ENCODE results near the gene YY1.
"Not testable (repeated sequence)": the region's sequence is repeated elsewhere in the genome, so short reads cannot be mapped to it uniquely, and the experiment has no call there.

The YY1 gene

DNA sequence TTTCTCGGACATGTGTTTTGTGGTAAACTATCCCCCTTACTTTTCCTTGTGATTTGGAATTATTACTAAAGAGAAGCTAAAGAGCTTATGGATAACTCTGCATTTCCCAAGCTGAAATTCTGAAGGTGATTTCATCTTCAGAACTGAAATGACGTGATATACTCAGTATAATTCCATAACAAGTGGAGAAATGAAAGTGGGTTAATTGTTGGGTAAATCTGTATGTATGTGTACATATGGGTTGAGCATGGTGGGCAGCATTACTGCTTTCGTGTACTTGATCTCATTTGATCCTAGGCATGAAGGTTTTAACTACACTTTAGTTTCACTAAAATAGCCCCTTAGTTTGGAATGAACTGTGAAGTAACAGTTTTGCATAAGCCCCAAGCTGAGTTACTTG, 4.1 kb downstream of the YY1 start:
- no peak for DNase-seq

- peak; percentile 49 to 65 (median 59) for DNase-seq
These were observed 8.0 kb downstream of the YY1 start for GRCh38 chr14:100246809-100247428.

GRCh38 chr14:100250732-100251465, 12.0 kb downstream of the YY1 start:
- no peak for DNase-seq

DNA sequence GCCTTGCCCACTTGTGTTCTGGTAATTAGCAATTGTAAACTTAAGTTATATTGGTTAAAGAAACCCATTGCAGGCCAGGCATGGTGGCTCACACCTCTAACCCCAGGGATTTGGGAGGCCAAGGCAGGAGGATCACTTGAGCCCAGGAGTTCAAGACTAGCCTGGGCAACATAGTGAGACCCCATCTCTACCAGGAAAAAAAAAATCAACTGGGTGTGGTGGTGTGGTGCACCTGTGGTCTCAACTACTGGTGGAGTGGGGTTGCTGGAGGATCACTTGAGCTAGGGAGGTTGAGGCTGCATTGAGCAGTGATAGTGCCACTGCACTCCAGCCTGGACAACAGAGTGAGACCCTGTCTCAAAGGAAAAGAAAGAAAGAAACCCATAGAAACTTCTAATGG, 13.7 kb downstream of the YY1 start:
- DNase-seq, result no peak

DNA sequence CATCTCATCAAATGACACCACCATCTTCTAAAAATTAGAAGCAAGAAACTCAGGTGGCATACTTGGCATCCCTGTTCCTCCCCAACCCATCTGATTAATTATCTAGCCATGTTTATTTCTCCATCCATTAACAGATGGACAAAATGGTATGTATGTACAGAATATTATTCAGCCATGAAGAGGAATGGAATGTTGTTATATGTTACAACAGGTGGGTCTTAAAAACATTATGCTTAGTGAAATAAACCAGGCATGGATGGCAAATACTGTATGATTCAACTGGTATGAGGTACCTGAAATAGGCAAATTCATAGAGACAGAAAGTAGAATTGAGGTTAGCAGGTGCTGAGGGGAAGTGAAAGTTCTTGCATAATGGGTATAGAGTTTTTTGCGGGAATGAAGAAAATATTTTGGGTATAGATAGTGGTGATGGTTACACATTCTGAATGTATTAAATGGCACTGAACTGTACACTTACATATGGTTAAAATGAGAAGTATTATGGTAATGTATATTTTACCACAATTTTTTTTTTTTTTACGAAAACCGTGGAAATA, 17.5 kb downstream of the YY1 start:
- DNase-seq, result no peak

- DNase-seq, result no peak
These were observed 22.7 kb downstream of the YY1 start for GRCh38 chr14:100261621-100262020.

DNA sequence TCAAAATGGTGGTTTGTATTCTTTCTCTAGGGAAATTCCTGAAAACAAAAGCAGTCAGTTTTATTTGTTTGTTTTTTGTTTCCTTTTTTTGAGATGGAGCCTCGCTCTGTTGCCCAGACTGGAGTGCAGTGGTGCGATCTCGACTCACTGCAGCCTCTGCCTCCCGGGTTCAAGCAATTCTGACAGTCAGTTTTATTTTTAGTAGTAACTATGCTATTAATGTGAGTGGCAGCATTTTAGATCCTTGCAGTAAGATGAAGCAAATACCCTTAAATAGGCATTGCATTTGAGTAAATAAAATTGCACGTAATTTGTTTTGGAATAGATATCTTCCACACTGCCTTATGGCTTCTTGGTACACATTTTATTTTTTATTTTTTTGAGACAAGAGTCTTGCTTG, 23.6 kb downstream of the YY1 start:
- DNase-seq, result no peak

DNA sequence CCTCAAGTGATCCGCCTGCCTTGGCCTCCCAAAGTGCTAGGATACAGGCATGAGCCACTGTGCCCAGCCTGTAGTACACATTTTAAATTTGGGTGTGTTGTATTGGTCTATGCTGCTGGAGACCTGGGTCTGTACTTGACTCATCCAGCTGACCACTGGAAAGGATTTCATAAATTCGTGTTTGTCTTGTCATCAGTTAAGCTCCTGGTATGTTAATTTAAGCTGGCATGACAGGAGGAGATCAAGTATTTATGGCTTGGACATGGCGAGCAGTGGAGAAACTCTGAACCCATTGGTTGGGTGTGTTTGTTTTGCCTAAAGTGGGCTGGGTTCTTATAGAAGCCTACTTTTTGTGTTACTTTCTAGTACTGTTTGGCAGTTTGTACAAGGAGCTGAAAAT, 24.2 kb downstream of the YY1 start:
- no peak for DNase-seq

GRCh38 chr14:100267990-100268389, 29.0 kb downstream of the YY1 start:
- no peak for DNase-seq

GRCh38 chr14:100268591-100269207, 29.8 kb downstream of the YY1 start:
- no peak for DNase-seq

DNA sequence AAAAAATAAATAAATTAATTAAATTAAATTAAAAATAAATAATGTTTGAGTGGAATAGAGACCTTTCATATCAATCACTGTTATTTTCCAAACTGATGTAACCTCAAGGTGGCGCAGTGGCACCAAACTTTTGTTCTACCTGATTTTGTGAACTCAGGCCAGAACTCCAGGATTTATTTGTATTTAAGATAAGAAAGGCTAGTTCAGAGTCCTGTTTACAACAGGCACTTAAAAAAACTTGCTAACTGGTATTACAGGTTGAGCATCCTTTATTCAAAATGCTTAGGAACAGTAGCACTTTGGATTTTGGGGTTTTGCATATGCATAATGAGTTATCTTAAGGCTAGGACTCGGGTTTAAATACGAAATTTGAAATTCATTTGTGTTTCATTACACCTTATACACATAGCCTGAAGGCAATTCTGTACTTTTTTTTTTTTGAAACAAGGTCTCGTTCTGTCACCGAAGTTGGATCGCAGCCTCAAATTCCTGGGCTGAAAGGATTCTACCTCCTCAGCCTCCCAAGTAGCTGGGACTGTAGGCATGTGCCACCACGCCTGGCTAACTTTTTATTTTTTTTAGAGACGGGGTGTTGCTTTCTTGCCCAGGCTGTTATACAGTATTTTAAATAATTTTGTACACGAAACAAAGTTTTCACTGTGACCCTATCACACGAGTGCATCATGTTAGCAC, 32.4 kb downstream of the YY1 start:
- DNase-seq, result peak in 3 of 4 experiments; percentile 21 to 39 (median 33)

GRCh38 chr14:100274250-100274649, 35.3 kb downstream of the YY1 start:
- no peak for DNase-seq

DNA sequence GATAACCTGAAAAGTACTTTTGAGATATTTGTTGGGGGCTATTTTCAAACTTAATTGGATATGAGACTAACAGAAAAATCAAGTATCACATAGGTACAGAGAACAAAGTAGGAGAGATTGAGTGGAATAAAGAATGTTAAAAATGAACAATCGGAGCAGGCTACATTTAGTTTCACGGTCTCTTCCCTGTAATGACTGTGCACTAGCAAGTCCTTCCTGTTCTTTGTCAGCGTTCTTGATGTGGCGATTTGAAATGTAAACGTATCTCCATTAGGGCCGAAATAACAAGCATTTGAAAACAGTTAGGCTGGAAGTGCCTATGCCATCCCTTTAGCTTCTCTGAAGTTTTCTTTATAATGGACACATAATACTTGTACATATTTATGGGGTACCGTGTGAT, 36.3 kb downstream of the YY1 start:
- peak in 2 of 4 experiments; percentile 24 to 31 for DNase-seq

DNA sequence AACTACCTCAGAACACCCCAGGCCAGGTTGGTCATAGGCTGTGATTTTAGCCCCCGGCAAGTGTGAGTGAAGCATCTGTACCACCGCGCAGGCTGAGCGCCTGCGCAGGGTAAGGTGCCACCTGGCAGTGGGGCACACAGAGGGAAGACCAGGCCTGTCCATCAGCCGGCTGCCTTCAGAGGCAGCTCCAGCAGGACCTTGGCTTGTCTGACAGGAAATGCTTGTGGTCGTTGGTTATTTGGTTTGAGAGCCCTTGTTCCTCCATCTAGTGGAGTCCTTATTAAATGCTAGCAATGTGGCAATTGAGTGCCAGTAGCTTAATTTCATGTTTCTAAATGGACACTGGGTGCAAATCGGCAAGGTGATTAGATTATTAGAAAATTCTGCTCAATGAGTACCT, 39.8 kb downstream of the YY1 start:
- peak; percentile 36 to 63 (median 52) for DNase-seq

- DNase-seq, result no peak
These were observed 40.2 kb downstream of the YY1 start for GRCh38 chr14:100279133-100279532.

DNA sequence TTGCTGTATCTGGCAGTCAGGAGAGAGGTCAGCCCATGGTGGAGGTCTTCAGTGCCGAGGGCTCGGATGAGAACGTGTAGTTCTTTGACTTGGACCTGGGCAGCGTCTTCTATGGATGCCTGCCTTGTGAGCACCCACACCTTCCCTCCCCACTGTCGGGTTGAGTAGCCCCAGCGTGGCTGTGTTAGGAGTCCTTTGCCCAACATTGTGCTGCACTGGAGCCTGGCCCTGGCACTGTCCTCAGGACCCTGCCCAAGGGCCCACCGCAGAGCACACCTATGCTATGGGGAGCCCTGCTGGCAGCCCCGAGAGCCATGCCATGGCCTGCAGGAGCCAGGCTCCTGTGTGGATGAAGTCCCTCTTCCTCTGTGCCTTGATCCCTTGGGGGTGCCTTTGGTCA, 40.6 kb downstream of the YY1 start:
- DNase-seq, result no peak

DNA sequence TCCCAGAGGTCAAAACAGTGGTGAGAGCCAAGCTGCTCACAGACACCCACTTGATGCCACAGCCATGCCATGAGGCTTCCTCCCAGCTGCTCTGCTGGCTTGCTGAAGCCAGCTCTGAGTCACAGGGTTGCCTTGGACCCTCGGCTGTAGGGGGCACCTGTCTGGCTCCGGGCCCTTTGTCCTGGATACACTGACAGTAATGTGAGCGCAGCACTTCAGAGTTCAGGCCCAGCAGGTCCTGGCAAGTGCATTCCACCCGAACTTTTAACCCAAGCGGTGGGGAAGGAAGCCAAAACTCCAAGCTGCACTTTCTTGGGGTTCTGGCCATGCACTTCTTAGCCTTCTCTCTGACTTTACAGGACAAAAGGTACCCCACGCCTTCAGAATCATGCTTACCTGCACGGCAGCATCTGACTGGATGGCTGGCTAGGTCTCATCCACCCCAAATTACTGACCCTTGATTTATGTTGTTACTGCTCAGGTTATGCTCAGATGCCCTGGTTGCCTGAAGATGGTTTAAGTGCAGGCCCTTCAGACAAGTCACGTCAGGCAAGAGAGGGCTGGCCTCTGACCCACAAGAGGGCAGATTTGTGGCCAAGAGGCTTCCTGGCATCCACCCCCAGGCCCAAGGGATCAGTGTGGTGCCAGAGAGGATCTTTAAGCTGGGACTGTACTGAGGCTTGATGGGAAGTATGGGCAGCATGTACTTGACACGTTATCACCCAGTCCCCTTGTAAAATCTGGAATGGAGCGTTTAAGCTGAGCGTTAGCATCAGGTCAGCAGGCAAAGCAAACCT, 42.5 kb downstream of the YY1 start:
- no peak for DNase-seq

DNA sequence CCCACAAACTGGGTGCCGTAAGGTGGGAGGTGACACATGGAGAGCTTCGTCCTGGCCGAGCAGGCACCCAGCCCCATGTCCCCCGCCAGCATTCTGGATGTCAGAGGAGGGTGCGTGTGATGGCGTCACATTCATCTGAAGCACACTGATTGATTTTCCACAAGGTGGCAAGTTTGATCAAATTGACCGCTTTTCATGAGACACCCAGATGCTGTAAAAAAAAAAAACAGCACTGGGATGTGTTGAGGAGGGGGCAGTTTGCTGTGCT, 43.1 kb downstream of the YY1 start:
- no peak for DNase-seq

DNA sequence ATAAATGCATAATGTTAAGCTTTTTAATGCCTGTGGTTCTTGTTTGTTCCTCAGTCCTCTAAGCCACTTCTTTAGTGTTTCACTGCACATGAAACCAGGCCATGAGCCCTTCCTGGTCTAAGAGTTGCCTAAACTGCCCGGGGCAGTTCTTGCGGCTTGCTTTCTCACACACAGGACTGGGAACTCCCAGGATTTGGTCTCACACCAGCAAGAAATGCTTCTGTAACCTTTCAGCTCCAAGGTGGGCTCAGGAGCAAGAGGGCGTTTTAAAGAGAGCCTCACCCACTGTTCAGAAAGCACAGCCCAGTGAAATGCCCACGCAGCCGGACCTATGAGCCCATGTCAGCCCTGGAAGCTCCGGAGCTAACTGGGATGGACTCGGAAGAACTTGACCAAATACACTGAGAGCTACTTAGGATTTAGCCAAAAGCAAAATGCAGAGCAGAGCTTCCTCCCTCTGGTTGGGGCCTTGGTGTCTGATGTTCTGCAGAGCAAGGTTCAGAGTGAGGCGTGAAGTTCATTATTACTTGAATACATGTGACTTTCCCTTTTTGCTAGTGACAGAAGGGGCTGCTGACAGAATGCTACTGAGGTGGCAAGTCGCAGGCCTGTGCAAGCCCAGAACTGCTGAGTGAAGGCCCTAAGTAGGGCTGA, 43.9 kb downstream of the YY1 start:
- DNase-seq, result no peak

- not testable (repeated sequence) for DNase-seq
These were observed 44.5 kb downstream of the YY1 start for GRCh38 chr14:100283436-100283835.

DNA sequence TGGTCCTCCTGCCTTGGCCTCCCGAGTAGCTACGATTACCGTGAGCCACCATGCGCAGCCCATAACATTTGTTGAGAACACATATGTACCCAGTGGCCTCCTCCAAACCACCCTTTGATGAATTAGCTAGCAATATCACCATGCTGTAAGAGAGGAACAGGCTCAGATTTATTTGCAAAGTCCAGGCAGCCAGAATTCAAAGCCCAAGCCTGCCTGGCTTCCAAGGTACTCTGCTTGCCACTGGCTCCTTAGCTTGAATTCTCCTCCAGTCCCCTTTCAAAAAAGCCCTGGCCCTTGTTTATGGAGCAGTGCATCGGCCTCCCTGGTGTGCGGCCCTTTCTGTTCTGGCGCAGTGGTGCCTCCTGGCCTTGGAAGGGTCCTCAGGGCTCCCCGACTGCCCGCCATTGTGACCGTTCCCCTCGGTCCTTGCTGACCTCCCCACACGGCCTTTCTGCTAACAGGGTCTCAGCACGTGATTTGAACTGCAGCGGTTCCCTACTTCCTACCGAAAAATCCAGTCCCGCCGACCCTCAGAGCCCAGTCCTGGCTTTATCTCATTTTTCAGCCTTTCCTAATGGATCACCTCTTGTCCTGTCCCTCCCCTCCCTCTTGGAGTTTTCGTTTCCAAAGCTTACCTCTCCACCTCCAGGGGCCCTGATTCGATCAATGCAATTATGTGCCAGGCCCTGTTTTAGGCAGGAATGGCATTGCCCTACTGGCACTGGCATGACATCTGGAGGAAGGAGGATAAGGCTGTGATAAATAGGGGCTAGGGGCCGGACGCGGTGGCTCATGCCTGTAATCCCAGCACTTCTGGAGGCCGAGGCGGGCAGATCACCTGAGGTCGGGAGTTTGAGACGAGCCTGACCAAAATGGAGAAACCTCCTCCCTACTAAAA, 45.3 kb downstream of the YY1 start:
- no peak for DNase-seq
